Measurements from ENCODE around the gene CUEDC2.

Gene CUEDC2

DNA sequence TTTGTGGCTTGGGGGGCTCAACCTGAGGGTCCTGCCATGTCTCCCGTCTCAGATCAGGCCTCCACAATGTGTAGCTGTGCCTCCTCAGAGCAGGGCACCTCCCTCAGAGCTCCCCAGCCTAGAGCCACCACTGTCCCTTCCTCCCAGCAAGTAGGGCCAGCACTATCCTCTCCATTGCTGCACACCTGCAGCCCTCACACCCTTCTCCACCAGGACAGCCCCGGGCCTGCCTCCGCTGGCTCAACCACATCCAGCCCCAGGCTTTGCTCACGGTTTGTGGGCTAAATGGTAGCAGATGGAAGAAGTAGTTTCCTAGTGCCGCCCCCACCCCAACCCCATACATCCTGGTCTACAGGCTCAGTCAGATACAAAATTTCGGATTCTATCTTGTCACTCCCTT lies 26.7 kb downstream of the CUEDC2 start:
- H3K36me3 Mint-ChIP-seq, result peaks cover 5% of the 10 kb centered on the region
- H3K27ac Mint-ChIP-seq, result peak overlapping the region; percentile 22
- no peak for DNase-seq (ENCODE audit: low spot score in 2 of 2)
- peaks cover 16% of the 10 kb centered on the region for H3K4me1 Mint-ChIP-seq
- no peak for ATAC-seq (ENCODE audit: low read depth)
- no peaks in the 10 kb centered on the region for H3K9me3 Mint-ChIP-seq
- no peak overlapping the region for H3K4me3 Mint-ChIP-seq
- peaks cover 14% of the 10 kb centered on the region for H3K27me3 Mint-ChIP-seq

DNA sequence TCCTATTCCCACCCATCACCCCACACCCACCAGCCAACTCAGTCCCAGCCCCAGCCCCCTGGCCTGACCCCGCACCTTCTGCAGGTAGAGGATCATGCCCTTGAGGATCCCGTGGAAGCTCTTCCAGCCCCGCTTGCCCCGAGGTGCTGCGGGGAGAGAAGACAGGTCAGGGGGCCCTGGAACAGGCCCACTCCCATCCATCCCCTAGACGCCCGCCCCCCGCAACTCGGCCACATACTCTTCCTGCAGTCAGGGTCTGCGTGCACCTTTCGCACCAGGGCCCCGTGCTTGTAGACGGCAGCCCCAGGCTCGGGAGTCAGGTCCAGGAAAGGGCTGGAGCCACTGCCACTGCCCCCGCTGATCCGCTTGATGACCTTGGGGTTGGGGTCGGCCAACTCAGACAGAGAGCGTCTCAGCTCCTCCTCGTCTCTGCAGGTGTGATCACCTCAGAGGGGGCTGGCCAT lies 27.2 kb downstream of the CUEDC2 start:
- peaks cover 16% of the 10 kb centered on the region for H3K4me1 Mint-ChIP-seq
- ATAC-seq (ENCODE audit: low read depth), result no peak
- no peak overlapping the region for H3K4me3 Mint-ChIP-seq
- H3K27ac Mint-ChIP-seq, result peak overlapping the region; percentile 22
- DNase-seq (ENCODE audit: low spot score in 2 of 2), result no peak
- no peaks in the 10 kb centered on the region for H3K9me3 Mint-ChIP-seq
- H3K27me3 Mint-ChIP-seq, result peaks cover 14% of the 10 kb centered on the region
- H3K36me3 Mint-ChIP-seq, result peaks cover 7% of the 10 kb centered on the region

DNA sequence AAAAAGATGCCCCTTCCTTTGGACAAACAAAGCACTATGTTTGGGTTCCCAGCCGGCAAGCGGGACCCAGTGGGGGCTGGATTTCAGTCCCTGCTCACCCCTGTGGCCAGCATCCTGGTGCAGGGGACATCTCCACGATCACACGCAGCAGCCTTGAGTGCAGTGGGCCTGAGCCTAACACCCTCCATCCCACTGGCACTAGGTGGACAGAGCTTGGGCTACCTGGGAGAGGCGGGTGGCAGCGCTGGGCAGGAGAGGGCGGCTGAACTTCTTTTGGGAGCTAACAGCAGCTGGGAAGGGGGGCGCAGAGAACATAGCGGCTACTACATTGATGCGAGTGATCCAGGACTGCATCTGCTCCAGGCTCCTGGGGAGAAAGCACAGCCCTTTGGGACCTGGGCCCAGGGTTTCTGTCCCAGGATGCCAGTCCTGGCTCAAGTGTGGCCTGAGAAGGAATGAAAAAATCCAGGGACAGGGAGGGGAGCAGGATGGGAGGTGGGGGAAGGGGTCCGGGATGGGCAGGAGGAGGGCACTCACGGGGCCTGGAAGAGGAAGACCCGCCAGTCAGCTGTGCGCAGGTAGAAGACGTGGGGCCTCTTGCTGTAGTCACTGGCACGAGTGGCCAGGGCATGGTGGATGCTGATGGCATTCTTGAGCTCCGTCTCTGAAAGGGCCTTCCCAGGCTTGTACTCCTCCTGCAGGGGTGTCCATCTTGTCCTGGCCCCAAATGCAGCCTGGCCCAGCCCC lies 27.8 kb downstream of the CUEDC2 start:
- H3K27ac Mint-ChIP-seq, result peak overlapping the region; percentile 22
- H3K27me3 Mint-ChIP-seq, result peaks cover 9% of the 10 kb centered on the region
- no peak overlapping the region for H3K4me3 Mint-ChIP-seq
- DNase-seq (ENCODE audit: low spot score in 2 of 2) (no peak), ATAC-seq (ENCODE audit: low read depth) (no peak)
- peaks cover 12% of the 10 kb centered on the region for H3K36me3 Mint-ChIP-seq
- H3K9me3 Mint-ChIP-seq, result no peaks in the 10 kb centered on the region
- H3K4me1 Mint-ChIP-seq, result peaks cover 15% of the 10 kb centered on the region

DNA sequence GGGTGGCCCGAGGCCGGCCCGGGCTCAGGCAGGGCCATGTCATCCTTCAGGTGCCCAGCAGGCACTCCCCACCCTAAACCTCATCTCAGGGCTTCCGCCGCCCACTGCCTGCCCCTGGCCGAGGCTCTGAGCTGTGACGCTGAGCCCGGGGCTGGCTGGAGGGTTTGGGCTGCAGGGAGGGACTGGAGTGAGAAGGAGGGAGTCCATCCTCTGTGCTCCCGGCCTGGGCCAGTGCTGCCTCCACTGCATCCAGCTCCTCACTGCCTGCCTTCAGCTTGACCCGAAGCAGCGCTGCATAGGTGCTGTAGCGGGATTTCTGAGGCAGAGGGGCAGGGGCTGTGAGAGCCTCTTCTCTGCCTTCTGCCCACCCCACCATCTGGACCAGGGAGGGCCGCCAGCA lies 29.3 kb downstream of the CUEDC2 start:
- no peak for ATAC-seq (ENCODE audit: low read depth)
- Mint-ChIP-seq H3K36me3 (peaks cover 16% of the 10 kb centered on the region), H3K27me3 (peaks cover 3% of the 10 kb centered on the region), H3K4me1 (peaks cover 18% of the 10 kb centered on the region), H3K9me3 (no peaks in the 10 kb centered on the region), H3K4me3 (no peak overlapping the region), H3K27ac (no peak overlapping the region)
- no peak for DNase-seq (ENCODE audit: low spot score in 2 of 2)

DNA sequence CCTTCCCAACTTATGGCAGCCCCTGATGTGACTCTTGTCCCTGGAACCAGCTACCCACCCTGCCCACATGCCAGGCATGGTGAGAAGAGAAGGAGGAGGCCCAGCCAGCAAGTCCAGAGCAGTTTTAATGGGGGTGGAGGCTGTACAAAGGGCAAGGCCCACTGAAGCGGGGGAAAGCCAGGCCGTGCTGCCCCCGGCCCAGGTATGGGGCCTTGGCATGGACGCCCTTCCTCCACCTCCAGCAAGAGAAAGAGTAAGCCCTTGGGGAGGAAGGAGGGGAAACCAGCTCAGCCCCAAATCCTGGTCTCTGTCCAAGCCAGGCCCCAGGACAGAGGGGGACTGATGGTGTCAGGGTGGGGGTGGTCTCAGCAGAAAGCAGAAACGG lies 29.9 kb downstream of the CUEDC2 start:
- Mint-ChIP-seq H3K4me3 (no peak overlapping the region), H3K27ac (no peak overlapping the region), H3K27me3 (peaks cover 3% of the 10 kb centered on the region), H3K4me1 (peaks cover 22% of the 10 kb centered on the region), H3K9me3 (no peaks in the 10 kb centered on the region), H3K36me3 (peaks cover 18% of the 10 kb centered on the region)
- DNase-seq (ENCODE audit: low spot score in 2 of 2) (no peak), ATAC-seq (ENCODE audit: low read depth) (no peak)

DNA sequence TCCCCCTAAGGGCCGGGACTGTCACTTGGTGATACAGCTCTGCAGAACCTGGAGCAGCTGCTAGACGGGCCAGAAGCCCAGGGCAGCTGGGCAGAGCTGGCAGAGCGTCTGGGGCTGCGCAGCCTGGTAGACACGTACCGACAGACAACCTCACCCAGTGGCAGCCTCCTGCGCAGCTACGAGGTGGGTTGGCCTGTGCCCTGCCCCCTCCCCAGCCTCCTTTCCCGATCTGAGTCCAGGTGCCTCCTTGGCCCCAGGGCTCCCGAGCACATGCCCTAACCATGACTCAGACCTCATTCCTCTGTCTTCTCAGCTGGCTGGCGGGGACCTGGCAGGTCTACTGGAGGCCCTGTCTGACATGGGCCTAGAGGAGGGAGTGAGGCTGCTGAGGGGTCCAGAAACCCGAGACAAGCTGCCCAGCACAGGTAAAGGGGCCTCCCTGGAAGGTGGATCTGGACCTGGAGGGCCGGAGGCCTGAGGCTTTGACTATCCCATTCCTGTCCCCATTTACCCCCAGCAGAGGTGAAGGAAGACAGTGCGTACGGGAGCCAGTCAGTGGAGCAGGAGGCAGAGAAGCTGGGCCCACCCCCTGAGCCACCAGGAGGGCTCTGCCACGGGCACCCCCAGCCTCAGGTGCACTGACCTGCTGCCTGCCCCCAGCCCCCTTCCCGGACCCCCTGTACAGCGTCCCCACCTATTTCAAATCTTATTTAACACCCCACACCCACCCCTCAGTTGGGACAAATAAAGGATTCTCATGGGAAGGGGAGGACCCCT lies 30.5 kb downstream of the CUEDC2 start:
- Mint-ChIP-seq H3K4me1 (peaks cover 24% of the 10 kb centered on the region), H3K4me3 (no peak overlapping the region), H3K9me3 (no peaks in the 10 kb centered on the region), H3K27me3 (peaks cover 2% of the 10 kb centered on the region), H3K36me3 (peaks cover 19% of the 10 kb centered on the region), H3K27ac (peak overlapping the region; percentile 20)
- no peak for DNase-seq (ENCODE audit: low spot score in 2 of 2)
- ATAC-seq (ENCODE audit: low read depth), result no peak

DNA sequence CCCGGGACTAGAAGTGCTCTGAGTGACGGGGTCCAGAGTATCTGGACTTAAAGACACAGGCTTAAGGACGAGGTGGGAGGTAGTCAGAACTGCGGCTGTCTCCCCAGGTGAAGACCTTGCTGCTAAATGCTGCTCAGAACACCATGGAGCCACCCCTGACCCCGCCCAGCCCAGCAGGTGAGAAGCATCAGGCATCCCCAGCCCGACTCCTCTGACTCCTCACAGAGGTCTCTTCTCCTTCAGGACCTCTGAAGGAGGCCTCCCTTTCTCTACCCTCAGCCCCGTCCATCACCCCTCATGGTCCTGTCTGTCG lies 31.1 kb downstream of the CUEDC2 start:
- no peak for ATAC-seq (ENCODE audit: low read depth)
- H3K4me1 Mint-ChIP-seq, result peaks cover 29% of the 10 kb centered on the region
- H3K4me3 Mint-ChIP-seq, result no peak overlapping the region
- DNase-seq (ENCODE audit: low spot score in 2 of 2), result no peak
- peaks cover 21% of the 10 kb centered on the region for H3K36me3 Mint-ChIP-seq
- no peaks in the 10 kb centered on the region for H3K27me3 Mint-ChIP-seq
- no peaks in the 10 kb centered on the region for H3K9me3 Mint-ChIP-seq
- H3K27ac Mint-ChIP-seq, result peak overlapping the region; percentile 20

DNA sequence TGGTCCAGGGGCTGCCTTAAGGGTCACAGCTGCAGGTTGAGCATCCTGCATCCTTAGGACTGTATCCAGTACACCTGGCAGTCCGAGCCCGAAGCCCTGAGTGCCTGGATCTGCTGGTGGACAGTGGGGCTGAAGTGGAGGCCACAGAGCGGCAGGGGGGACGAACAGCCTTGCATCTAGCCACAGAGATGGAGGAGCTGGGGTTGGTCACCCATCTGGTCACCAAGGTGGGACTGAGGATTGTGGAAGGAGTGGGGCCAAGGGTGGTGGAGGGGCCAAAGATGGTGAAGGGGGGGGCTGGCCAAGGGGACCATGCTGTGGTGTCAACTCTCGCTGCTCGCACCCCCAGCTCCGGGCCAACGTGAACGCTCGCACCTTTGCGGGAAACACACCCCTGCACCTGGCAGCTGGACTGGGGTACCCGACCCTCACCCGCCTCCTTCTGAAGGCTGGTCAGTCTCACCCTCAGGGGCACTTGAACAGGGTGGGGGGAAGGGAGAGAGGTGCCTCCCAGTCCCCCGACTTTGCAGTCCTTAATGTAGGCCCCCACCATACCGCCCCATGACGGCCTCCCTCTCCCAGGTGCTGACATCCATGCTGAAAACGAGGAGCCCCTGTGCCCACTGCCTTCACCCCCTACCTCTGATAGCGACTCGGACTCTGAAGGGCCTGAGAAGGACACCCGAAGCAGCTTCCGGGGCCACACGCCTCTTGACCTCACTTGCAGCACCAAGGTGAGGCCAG lies 31.6 kb downstream of the CUEDC2 start:
- H3K27ac Mint-ChIP-seq, result peak overlapping the region; percentile 75
- H3K4me3 Mint-ChIP-seq, result no peak overlapping the region
- no peaks in the 10 kb centered on the region for H3K9me3 Mint-ChIP-seq
- DNase-seq (ENCODE audit: low spot score in 2 of 2) (no peak), ATAC-seq (ENCODE audit: low read depth) (no peak)
- H3K27me3 Mint-ChIP-seq, result no peaks in the 10 kb centered on the region
- peaks cover 33% of the 10 kb centered on the region for H3K4me1 Mint-ChIP-seq
- peaks cover 25% of the 10 kb centered on the region for H3K36me3 Mint-ChIP-seq

DNA sequence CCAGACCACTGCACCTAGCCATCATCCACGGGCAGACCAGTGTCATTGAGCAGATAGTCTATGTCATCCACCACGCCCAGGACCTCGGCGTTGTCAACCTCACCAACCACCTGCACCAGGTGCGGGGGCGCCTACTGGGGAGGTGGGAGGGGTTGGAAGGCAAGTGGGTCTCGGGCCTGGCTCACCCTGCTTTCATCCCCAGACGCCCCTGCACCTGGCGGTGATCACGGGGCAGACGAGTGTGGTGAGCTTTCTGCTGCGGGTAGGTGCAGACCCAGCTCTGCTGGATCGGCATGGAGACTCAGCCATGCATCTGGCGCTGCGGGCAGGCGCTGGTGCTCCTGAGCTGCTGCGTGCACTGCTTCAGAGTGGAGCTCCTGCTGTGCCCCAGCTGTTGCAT lies 32.3 kb downstream of the CUEDC2 start:
- no peak overlapping the region for H3K4me3 Mint-ChIP-seq
- no peak for ATAC-seq (ENCODE audit: low read depth)
- DNase-seq (ENCODE audit: low spot score in 2 of 2), result no peak
- no peaks in the 10 kb centered on the region for H3K27me3 Mint-ChIP-seq
- H3K9me3 Mint-ChIP-seq, result no peaks in the 10 kb centered on the region
- peaks cover 25% of the 10 kb centered on the region for H3K36me3 Mint-ChIP-seq
- peak overlapping the region; percentile 100 for H3K27ac Mint-ChIP-seq
- H3K4me1 Mint-ChIP-seq, result peaks cover 33% of the 10 kb centered on the region

DNA sequence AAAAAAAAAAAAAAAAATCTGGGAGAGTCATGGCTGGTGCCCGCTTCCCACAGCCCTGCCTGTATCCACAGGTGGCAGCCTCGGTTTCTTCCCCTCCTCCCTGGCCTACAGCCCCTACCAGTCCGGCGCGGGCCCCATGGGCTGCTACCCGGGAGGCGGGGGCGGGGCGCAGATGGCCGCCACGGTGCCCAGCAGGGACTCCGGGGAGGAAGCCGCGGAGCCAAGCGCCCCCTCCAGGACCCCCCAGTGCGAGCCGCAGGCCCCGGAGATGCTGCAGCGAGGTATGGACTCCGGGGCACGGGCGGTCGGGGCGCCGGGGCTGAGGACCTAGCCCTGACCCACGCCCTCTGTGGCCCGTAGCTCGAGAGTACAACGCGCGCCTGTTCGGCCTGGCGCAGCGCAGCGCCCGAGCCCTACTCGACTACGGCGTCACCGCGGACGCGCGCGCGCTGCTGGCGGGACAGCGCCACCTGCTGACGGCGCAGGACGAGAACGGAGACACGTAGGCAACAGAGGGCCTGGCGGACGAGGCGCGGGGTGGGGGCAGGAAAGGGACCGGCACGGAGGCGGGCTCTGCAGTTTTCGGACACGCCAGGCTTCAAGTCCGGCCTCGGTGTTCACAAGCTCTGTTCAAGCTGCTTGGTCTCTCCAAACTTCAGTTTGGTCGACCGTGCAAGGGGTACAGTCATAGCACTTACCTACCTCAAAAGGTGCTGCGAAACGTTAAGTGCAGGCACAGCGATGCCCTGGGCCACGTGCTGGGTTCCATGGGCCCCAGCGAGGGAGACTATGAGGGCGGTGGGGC lies 33.0 kb downstream of the CUEDC2 start:
- Mint-ChIP-seq H3K36me3 (peaks cover 25% of the 10 kb centered on the region), H3K9me3 (no peaks in the 10 kb centered on the region), H3K27ac (peak overlapping the region; percentile 100), H3K4me3 (peak overlapping the region; percentile 69), H3K4me1 (peaks cover 35% of the 10 kb centered on the region), H3K27me3 (no peaks in the 10 kb centered on the region)
- DNase-seq (ENCODE audit: low spot score in 2 of 2) (peak; percentile 89 to 94), ATAC-seq (ENCODE audit: low read depth) (peak; percentile 48)

DNA sequence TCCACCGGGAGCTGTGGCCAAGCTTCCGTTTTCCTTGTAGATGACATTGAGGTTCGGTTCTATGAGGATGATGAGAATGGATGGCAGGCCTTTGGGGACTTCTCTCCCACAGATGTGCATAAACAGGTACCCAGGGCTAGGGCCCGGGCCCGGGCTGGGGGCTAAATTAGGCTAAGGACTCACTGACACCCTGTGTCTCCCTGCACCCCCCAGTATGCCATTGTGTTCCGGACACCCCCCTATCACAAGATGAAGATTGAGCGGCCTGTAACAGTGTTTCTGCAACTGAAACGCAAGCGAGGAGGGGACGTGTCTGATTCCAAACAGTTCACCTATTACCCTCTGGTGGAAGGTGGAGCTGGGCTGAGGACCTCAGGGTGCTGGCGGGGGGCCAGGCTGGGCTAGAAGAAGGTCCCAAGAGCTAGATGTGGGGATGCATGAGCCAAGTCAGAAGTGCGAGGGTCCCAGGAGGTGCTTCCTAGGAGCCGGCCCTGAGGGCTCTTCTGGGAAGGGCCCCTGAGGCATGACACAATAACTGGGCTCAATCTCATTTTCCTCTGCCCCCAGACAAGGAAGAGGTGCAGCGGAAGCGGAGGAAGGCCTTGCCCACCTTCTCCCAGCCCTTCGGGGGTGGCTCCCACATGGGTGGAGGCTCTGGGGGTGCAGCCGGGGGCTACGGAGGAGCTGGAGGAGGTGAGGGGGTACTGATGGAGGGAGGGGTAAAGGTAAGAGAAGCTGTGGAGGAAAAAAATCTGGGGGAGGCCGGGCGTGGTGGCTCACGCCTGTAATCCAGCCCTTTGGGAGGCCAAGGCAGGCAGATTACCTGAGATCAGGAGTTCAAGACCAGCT lies 34.0 kb downstream of the CUEDC2 start:
- no peaks in the 10 kb centered on the region for H3K9me3 Mint-ChIP-seq
- H3K36me3 Mint-ChIP-seq, result peaks cover 25% of the 10 kb centered on the region
- no peak for ATAC-seq (ENCODE audit: low read depth)
- H3K4me1 Mint-ChIP-seq, result peaks cover 30% of the 10 kb centered on the region
- H3K27me3 Mint-ChIP-seq, result no peaks in the 10 kb centered on the region
- DNase-seq (ENCODE audit: low spot score in 2 of 2), result peak in 1 of 2 donors; percentile 33
- H3K4me3 Mint-ChIP-seq, result peak overlapping the region; percentile 69
- H3K27ac Mint-ChIP-seq, result peak overlapping the region; percentile 100

DNA sequence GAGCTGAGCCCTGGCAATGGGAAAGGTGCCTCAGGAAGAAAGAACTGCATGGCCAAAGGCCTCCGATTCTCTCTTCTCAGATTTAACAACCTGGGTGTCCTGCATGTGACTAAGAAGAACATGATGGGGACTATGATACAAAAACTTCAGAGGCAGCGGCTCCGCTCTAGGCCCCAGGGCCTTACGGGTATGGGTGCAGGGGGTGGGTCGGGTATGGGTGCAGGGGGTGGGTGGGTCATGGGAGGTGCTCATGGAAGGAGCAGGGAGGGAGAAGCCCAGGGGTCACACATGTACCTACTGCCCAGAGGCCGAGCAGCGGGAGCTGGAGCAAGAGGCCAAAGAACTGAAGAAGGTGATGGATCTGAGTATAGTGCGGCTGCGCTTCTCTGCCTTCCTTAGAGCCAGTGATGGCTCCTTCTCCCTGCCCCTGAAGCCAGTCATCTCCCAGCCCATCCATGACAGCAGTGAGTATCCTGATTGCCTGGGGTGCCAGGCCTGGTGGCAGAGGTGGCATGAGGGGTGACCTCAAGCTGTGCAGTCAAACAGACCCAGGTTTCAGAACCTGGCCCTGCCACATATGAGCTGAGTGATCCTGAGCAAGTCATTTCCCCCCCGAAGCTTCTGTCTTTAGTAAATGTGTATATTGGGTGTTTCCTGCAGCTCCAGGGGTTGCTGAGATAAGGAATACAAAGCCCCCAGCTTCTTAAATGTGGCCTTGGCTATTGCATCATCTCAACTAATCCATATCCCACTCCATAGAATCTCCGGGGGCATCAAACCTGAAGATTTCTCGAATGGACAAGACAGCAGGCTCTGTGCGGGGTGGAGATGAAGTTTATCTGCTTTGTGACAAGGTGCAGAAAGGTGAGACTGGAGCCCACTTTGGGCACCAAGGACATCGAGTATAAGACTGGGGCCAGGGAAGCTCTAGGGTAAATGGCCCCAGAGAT lies 34.9 kb downstream of the CUEDC2 start:
- peaks cover 25% of the 10 kb centered on the region for H3K36me3 Mint-ChIP-seq
- ATAC-seq (ENCODE audit: low read depth) (no peak), DNase-seq (ENCODE audit: low spot score in 2 of 2) (no peak)
- H3K4me3 Mint-ChIP-seq, result peak overlapping the region; percentile 97
- no peaks in the 10 kb centered on the region for H3K9me3 Mint-ChIP-seq
- H3K27ac Mint-ChIP-seq, result peak overlapping the region; percentile 100
- no peaks in the 10 kb centered on the region for H3K27me3 Mint-ChIP-seq
- H3K4me1 Mint-ChIP-seq, result peaks cover 37% of the 10 kb centered on the region

Data from memory B cell (primary cell).